MV-4-11 (cell line): Measurements from ENCODE around the gene ATXN7L1.

Experiments
- DNase-seq: peaks from one replicate; lab custom pipeline; 2025; lab: John Stamatoyannopoulos, UW

ATXN7L1 gene

GRCh38 chr7:105674200-105674920 is 202.0 kb downstream of the ATXN7L1 start:
- no peak for DNase-seq

GRCh38 chr7:105673367-105674084 is 202.9 kb downstream of the ATXN7L1 start:
- no peak for DNase-seq

GRCh38 chr7:105672801-105673200 is 203.6 kb downstream of the ATXN7L1 start:
- no peak for DNase-seq

GRCh38 chr7:105666324-105666723 is 210.1 kb downstream of the ATXN7L1 start:
- DNase-seq: no peak

- no peak for DNase-seq
Observed at GRCh38 chr7:105665684-105666083, 210.7 kb downstream of the ATXN7L1 start.

- peak; percentile 54 for DNase-seq
Observed at GRCh38 chr7:105664816-105665525, 211.4 kb downstream of the ATXN7L1 start.

GRCh38 chr7:105662998-105663397 is 213.4 kb downstream of the ATXN7L1 start:
- no peak for DNase-seq

- DNase-seq: no peak
Observed at GRCh38 chr7:105661625-105662024, 214.8 kb downstream of the ATXN7L1 start.

GRCh38 chr7:105656922-105657521 is 219.4 kb downstream of the ATXN7L1 start:
- peak; percentile 18 for DNase-seq

- no peak for DNase-seq
Observed at GRCh38 chr7:105655500-105656380, 220.7 kb downstream of the ATXN7L1 start.

- no peak for DNase-seq
Observed at GRCh38 chr7:105655067-105655466, 221.3 kb downstream of the ATXN7L1 start.

- no peak for DNase-seq
Observed at GRCh38 chr7:105654095-105654686, 222.2 kb downstream of the ATXN7L1 start.

GRCh38 chr7:105653441-105654005 is 222.9 kb downstream of the ATXN7L1 start:
- DNase-seq: no peak

GRCh38 chr7:105652359-105652993 is 223.9 kb downstream of the ATXN7L1 start:
- DNase-seq: peak; percentile 51

GRCh38 chr7:105651798-105652197 is 224.6 kb downstream of the ATXN7L1 start:
- no peak for DNase-seq

GRCh38 chr7:105650382-105650970 is 225.9 kb downstream of the ATXN7L1 start:
- no peak for DNase-seq

- no peak for DNase-seq
Observed at GRCh38 chr7:105649727-105650381, 226.5 kb downstream of the ATXN7L1 start.

- DNase-seq: no peak
Observed at GRCh38 chr7:105648561-105649401, 227.6 kb downstream of the ATXN7L1 start.
